Measurements from ENCODE around the gene PCGF5. TPM values are rescaled to one million over a fixed set of nuclear protein-coding genes. Genes with fewer than 3 reads are reported as not detected.

PCGF5 gene
- total and polyA plus RNA-seq, 2 of the 8 experiments (the other 6 are each of a cell fraction or from before 2014, with no cell fraction given), result 5.8 to 8.4 TPM

- no peak overlapping the region for H3K27ac ChIP-seq (ENCODE audit: low read depth, low read length)
- no peaks in the 10 kb centered on the region for H3K4me1 ChIP-seq (replicated peaks in 1 of 4; ENCODE audit: control insufficient read depth in 3 of 4, insufficient read depth in 4 of 4, low read length in 3 of 4)
- no peak overlapping the region for H4K8ac ChIP-seq (ENCODE audit: extremely low read depth, insufficient read depth, low read length)
- DNase-seq (ENCODE audit: low read depth in 1 of 2, low spot score in 2 of 2), result no peak
- WGBS, 2 experiments (ENCODE audit: extremely low coverage in 1 of 2, insufficient coverage in 1 of 2, insufficient read length in 1 of 2, insufficient replicate concordance in 2 of 2, low coverage in 1 of 2, low lambda C conversion rate in 2 of 2, missing lambda C conversion rate in 1 of 2), result 83% methylated on average over 3 of the region's 3 CpGs; no CpG with 5 or more reads in 1 of the 2 experiments
- no peak overlapping the region for H2BK12ac ChIP-seq (ENCODE audit: low read depth, low read length)
- H3K18ac ChIP-seq (ENCODE audit: extremely low read depth, low read length), result no peak overlapping the region
- peaks cover 0 to 4% of the 10 kb centered on the region in 2 experiments; a peak in 1 of 4 replicates for H3K9me3 ChIP-seq (ENCODE audit: insufficient read depth in 2 of 2, low read depth in 1 of 2, low read length in 1 of 2)
- no peaks in the 10 kb centered on the region for H3K36me3 ChIP-seq (ENCODE audit: control insufficient read depth in 2 of 4, insufficient read depth in 4 of 4, low read length in 3 of 4)
- no peak for FAIRE-seq
- CTCF ChIA-PET (ENCODE audit: partially characterized antibody), result interaction anchor here (1.1 kb wide), 1 partner anchor 252 kb away, joined by 5 read pairs; no protein-coding TSS in a partner anchor
- no peak overlapping the region for H4K91ac ChIP-seq (replicated peaks; ENCODE audit: insufficient read length, low read length)
- no peaks in the 10 kb centered on the region for H3K27me3 ChIP-seq (replicated peaks in 1 of 4; ENCODE audit: control insufficient read depth in 3 of 4, extremely low read depth in 1 of 4, insufficient read depth in 3 of 4, low read length in 3 of 4)
- H4K20me1 ChIP-seq (replicated peaks in 1 of 2; ENCODE audit: control insufficient read depth in 1 of 2, insufficient read depth in 2 of 2, low read length in 2 of 2), result no peaks in the 10 kb centered on the region
- no peak overlapping the region for H3K4me2 ChIP-seq (ENCODE audit: insufficient read depth in 1 of 2, low read depth in 2 of 2, low read length in 2 of 2)
- no peak overlapping the region for H2BK5ac ChIP-seq (ENCODE audit: low read depth, low read length)
- no peak overlapping the region for H3K4me3 ChIP-seq (ENCODE audit: extremely low read depth in 1 of 4, insufficient read depth in 2 of 4, low read depth in 3 of 4, low read length in 4 of 4)
- POLR2A ChIA-PET (ENCODE audit: partially characterized antibody), result no interaction called here
- no peak overlapping the region for H2AK5ac ChIP-seq (ENCODE audit: low read depth, low read length)
- H3K23me2 ChIP-seq (ENCODE audit: low read depth, low read length), result no peaks in the 10 kb centered on the region
- H3K4ac ChIP-seq (replicated peaks; ENCODE audit: insufficient read length, low read depth, low read length), result no peak overlapping the region
- no peak overlapping the region for H2BK120ac ChIP-seq (replicated peaks; ENCODE audit: low read depth, low read length)
- H3K79me2 ChIP-seq (ENCODE audit: control insufficient read depth in 1 of 2, insufficient read depth in 2 of 2, low read length in 2 of 2), result no peaks in the 10 kb centered on the region
- H2AFZ ChIP-seq (ENCODE audit: low read length), result no peak overlapping the region
- no peak overlapping the region for H3K9ac ChIP-seq (replicated peaks in 1 of 4; ENCODE audit: extremely low read depth in 1 of 4, low read depth in 3 of 4, low read length in 3 of 4)
- H2BK20ac ChIP-seq (ENCODE audit: low read length), result no peak overlapping the region
- no peak overlapping the region for H4K5ac ChIP-seq (ENCODE audit: insufficient read length, low read depth, low read length)
- no peak overlapping the region for H3K14ac ChIP-seq (ENCODE audit: insufficient read length)
- H3K56ac ChIP-seq (replicated peaks; ENCODE audit: insufficient read length, low read depth, low read length), result no peak overlapping the region
- H3K79me1 ChIP-seq (ENCODE audit: low read depth, low read length), result no peaks in the 10 kb centered on the region
- no peak overlapping the region for H2BK15ac ChIP-seq (ENCODE audit: low read length)
- H3K23ac ChIP-seq (ENCODE audit: insufficient read length), result no peak overlapping the region
- no peak for TF ChIP-seq YY1 (IDR thresholded peaks at IDR 0.05; ENCODE audit: low read depth, low read length)
- no peak for TF ChIP-seq KDM4A (IDR thresholded peaks at IDR 0.05; ENCODE audit: low read depth, low read length, severe bottlenecking)
- TF ChIP-seq TCF12 (IDR thresholded peaks at IDR 0.05; ENCODE audit: low read depth, low read length), result no peak
- no peak for TF ChIP-seq FOSL1 (IDR thresholded peaks at IDR 0.05; ENCODE audit: insufficient read depth, low read depth, low read length)
- TF ChIP-seq EGR1 (IDR thresholded peaks at IDR 0.05; ENCODE audit: borderline replicate concordance, low read depth, low read length), result no peak
- TF ChIP-seq SAP30 (IDR thresholded peaks at IDR 0.05; ENCODE audit: insufficient read depth, insufficient replicate concordance, low read length), result no peak
- TF ChIP-seq, protein P1, sequence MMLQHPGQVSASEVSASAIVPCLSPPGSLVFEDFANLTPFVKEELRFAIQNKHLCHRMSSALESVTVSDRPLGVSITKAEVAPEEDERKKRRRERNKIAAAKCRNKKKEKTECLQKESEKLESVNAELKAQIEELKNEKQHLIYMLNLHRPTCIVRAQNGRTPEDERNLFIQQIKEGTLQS (IDR thresholded peaks at IDR 0.05; ENCODE audit: insufficient read depth, low read depth, low read length), result no peak
- TF ChIP-seq RNF2 (IDR thresholded peaks at IDR 0.05; ENCODE audit: borderline replicate concordance, low read depth, low read length, missing control alignments, poor library complexity, severe bottlenecking), result no peak
- no peak for TF ChIP-seq SP2 (IDR thresholded peaks at IDR 0.05; ENCODE audit: low read length)
- TF ChIP-seq POLR2AphosphoS5 (IDR thresholded peaks at IDR 0.05; ENCODE audit: low read depth, low read length), result no peak
Measured at GRCh38 chr10:91257310-91257709, 36.8 kb downstream of the PCGF5 start.
